ENCODE data around the gene SPATA6. TPM values are rescaled to one million over a fixed set of nuclear protein-coding genes. Genes with fewer than 3 reads are reported as not detected.

The SPATA6 gene
- total and polyA plus RNA-seq, 2 donors (not counting 1 experiment from before 2014, with no cell fraction given) = 1.9 to 6.7 TPM

DNA sequence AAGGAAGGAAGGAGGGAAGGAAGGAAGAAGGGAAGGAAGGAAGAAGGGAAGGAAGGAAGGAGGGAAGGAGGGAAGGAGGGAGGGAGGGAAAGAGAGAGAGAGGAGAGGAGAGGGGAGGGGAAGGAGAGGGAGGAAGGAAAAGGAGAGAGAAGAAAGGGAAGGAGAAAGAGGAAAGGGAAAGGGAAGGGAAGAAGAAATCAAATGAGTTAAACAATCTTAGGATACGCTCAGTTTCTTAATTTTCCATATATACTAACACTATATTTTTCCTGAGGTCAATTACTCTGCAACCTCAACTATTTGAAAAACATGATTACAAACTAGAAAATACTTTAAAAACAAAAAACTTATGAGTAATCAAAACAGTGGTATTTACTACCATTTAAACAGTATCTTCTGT lies 53.3 kb downstream of the SPATA6 start:
- Mint-ChIP-seq H3K27ac (no peak overlapping the region), H3K4me3 (no peak overlapping the region), H3K4me1 (no peaks in the 10 kb centered on the region), H3K9me3 (ENCODE audit: insufficient read depth) (no peaks in the 10 kb centered on the region), H3K27me3 (peaks cover 3% of the 10 kb centered on the region)
- no peak for DNase-seq
- ATAC-seq (ENCODE audit: low read depth) = no peak
- Histone ChIP-seq H3K9ac (ENCODE audit: low read length) (no peak overlapping the region), H3K4me1 (ENCODE audit: control insufficient read depth in 2 of 2, insufficient read depth in 2 of 2, low read length in 2 of 2) (no peaks in the 10 kb centered on the region), H3K27ac (ENCODE audit: low read length in 2 of 2) (no peak overlapping the region), H3K4me2 (replicated peaks; ENCODE audit: low read depth, low read length, poor library complexity, severe bottlenecking) (no peak overlapping the region), H3K36me3 (replicated peaks in 1 of 2; ENCODE audit: control extremely low read depth in 1 of 2, control insufficient read depth in 1 of 2, extremely low read depth in 1 of 2, insufficient read depth in 2 of 2, low read length in 1 of 2) (no peaks in the 10 kb centered on the region), H4K20me1 (ENCODE audit: control insufficient read depth, insufficient read depth, low read length, poor library complexity, severe bottlenecking) (no peaks in the 10 kb centered on the region), H3K79me2 (ENCODE audit: control insufficient read depth, insufficient read depth, low read length) (no peaks in the 10 kb centered on the region), H2AFZ (ENCODE audit: insufficient read depth, low read depth, low read length, poor library complexity, severe bottlenecking) (no peak overlapping the region), H3K27me3 (replicated peaks in 1 of 4; ENCODE audit: control extremely low read depth in 1 of 4, control insufficient read depth in 3 of 4, insufficient read depth in 4 of 4, low read length in 3 of 4) (no peaks in the 10 kb centered on the region), H3K9me3 (ENCODE audit: control extremely low read depth in 1 of 3, control insufficient read depth in 2 of 3, insufficient read depth in 1 of 3, low read length in 2 of 3) (no peaks in the 10 kb centered on the region), H3K4me3 (ENCODE audit: control extremely low read depth in 1 of 5, extremely low read depth in 1 of 5, insufficient read depth in 1 of 5, low read depth in 2 of 5, low read length in 4 of 5) (no peak overlapping the region)
- ChIA-PET POLR2A (interaction anchor here (0.6 kb wide), 1 partner anchor 344 kb away, joined by 4 read pairs; no protein-coding TSS in a partner anchor), CTCF (no interaction called here)
- TF ChIP-seq CTCF (IDR thresholded peaks at IDR 0.05) = no peak
- no peak for TF ChIP-seq EZH2 (IDR thresholded peaks at IDR 0.05; ENCODE audit: borderline replicate concordance, insufficient read depth, low read depth, low read length, poor library complexity, severe bottlenecking)
- intact Hi-C loops (cut with micrococcal nuclease) = no loop called here
- no CpG with 5 or more reads among the region's 1 CpG for WGBS (ENCODE audit: insufficient coverage)

DNA sequence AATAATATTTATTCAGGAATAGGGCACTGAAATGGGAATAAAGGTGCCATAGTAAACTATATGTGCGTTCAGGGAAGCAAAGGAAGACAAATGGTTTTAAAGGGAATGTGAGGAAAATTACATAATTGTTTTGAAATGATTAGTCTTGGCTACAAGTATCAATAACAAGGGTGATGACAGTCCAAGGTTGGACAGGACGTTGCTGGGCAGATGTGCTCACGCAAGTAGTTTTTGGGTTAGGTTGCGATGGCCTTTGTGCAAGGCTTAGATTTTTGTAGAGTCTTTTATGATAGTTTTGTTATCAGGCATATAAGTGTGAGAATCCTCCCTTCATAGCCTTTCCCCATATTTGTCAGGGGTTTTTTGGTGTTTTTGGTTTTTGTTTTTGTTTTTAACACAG lies 57.0 kb downstream of the SPATA6 start:
- no peak for DNase-seq
- H3K4me3 Mint-ChIP-seq = no peak overlapping the region
- no peaks in the 10 kb centered on the region for H4K20me1 ChIP-seq (ENCODE audit: control insufficient read depth, insufficient read depth, low read length, poor library complexity, severe bottlenecking)
- H3K79me2 ChIP-seq (ENCODE audit: control insufficient read depth, insufficient read depth, low read length) = no peaks in the 10 kb centered on the region
- no peaks in the 10 kb centered on the region for H3K4me1 Mint-ChIP-seq
- H3K27ac Mint-ChIP-seq = no peak overlapping the region
- no peak overlapping the region for H2AFZ ChIP-seq (ENCODE audit: insufficient read depth, low read depth, low read length, poor library complexity, severe bottlenecking)
- intact Hi-C loops (cut with micrococcal nuclease) = no loop called here
- no peaks in the 10 kb centered on the region for H3K9me3 Mint-ChIP-seq (ENCODE audit: insufficient read depth)
- H3K9me3 ChIP-seq (ENCODE audit: control extremely low read depth in 1 of 3, control insufficient read depth in 2 of 3, insufficient read depth in 1 of 3, low read length in 2 of 3) = no peaks in the 10 kb centered on the region
- H3K9ac ChIP-seq (ENCODE audit: low read length) = no peak overlapping the region
- TF ChIP-seq CTCF (IDR thresholded peaks at IDR 0.05) = no peak
- no peak for TF ChIP-seq EZH2 (IDR thresholded peaks at IDR 0.05; ENCODE audit: borderline replicate concordance, insufficient read depth, low read depth, low read length, poor library complexity, severe bottlenecking)
- no peak overlapping the region for H3K27ac ChIP-seq (ENCODE audit: low read length in 2 of 2)
- ATAC-seq (ENCODE audit: low read depth) = no peak
- no peaks in the 10 kb centered on the region for H3K4me1 ChIP-seq (ENCODE audit: control insufficient read depth in 2 of 2, insufficient read depth in 2 of 2, low read length in 2 of 2)
- no peak overlapping the region for H3K4me3 ChIP-seq (ENCODE audit: control extremely low read depth in 1 of 5, extremely low read depth in 1 of 5, insufficient read depth in 1 of 5, low read depth in 2 of 5, low read length in 4 of 5)
- H3K4me2 ChIP-seq (replicated peaks; ENCODE audit: low read depth, low read length, poor library complexity, severe bottlenecking) = no peak overlapping the region
- ChIA-PET CTCF (no interaction called here), POLR2A (no interaction called here)
- H3K27me3 ChIP-seq (replicated peaks in 1 of 4; ENCODE audit: control extremely low read depth in 1 of 4, control insufficient read depth in 3 of 4, insufficient read depth in 4 of 4, low read length in 3 of 4) = no peaks in the 10 kb centered on the region
- H3K36me3 ChIP-seq (replicated peaks in 1 of 2; ENCODE audit: control extremely low read depth in 1 of 2, control insufficient read depth in 1 of 2, extremely low read depth in 1 of 2, insufficient read depth in 2 of 2, low read length in 1 of 2) = no peaks in the 10 kb centered on the region
- WGBS (ENCODE audit: insufficient coverage) = 69% methylated on average over 2 of the region's 4 CpGs
- peaks cover 3% of the 10 kb centered on the region for H3K27me3 Mint-ChIP-seq
